SKM-1 (cell line): ENCODE measurements around the gene TUBA4A.
"Not testable (repeated sequence)": the region's sequence is repeated elsewhere in the genome, so short reads cannot be mapped to it uniquely, and the experiment has no call there.

Experiments
- DNase-seq: peaks from one replicate; lab custom pipeline; 2025; ENCODE audit not compliant: unreplicated experiment; lab: John Stamatoyannopoulos, UW

The TUBA4A gene

DNA sequence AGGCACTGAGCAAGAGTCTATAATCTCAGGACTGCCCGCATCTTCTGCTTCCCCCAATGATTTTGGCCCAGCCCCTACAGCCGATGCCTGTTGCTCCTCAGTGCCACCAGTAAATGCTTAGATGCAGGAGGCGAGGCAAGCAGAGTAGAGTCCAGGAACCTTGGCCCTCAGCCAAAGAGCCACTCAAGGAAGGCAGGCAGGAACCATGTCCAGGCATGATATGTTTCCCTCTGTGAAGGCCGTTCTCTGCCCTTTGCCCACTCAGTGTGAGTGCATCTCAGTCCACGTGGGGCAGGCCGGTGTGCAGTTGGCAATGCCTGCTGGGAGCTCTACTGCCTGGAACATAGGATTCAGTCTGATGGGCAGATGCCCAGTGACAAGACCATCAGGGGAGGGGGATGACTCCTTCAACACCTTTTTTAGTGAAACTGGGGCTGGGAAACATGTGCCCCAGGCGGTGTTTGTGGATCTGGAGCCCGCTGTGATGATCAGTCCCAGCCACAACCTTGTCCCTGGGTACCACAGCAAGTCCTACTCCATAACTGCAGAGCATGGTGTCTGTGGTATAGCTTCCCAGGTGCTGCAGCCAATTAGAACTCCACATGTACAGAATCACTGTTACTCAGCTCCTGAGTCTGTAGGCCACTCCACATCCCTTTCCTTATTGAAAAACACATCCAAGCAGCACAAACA is 15.8 kb upstream of the TUBA4A start:
- DNase-seq: no peak

DNA sequence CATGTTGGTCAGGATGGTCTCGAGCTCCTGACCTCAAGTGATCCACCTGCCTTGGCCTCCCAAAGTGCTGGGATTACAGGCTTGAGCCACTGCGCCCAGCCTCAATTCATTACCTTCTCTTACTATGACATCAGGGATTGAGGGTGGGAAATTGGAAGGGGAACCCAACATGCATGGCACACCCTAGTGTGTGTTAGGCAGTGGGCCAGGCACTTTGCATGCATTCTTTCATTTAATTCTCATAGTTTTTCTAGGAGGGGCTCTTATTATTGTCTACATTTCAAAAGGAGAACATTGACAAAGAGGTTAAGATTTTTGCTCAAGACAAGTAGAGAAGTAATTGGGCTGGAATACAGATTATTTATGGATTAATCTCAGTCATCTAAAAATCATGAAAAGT is 14.6 kb upstream of the TUBA4A start:
- DNase-seq: no peak

DNA sequence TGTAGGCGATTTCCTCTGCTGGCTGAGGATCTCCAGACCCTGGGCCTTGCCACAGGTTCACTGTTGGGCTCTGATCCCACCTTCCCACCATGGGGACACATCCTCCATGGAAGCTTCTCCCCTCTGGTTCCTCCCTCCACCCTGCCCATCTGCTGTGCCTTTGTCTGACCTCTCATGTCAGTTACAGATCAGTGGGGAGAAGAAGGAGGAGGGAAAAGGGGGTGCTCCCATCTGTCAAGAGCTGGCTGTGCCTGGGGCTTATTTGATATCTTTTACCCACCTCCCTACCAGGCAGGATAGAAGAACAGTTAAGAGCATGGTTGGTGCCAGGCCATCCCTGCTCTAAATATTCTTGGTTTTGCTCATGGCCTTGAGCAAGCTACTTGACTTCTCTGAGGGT is 13.2 kb upstream of the TUBA4A start:
- DNase-seq: no peak

DNA sequence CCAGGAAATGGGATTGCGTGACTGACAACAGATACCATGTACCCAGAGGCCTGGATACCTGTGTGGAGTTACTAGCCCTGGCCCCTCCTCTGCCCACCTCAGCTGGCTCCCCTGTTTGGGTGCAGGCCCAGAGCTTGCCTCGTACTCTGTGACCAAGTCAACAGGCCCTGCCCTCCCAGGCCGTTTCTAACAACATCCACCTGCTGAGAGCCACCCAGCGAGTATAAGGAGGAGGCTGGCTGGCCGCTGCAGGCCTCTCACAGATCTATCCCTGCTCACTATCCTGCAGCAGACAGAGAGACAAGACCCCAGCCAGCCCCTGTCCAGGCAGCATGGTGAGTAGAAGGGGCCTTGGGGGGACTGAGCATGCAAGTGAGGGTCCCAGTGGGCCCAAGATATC is 12.5 kb upstream of the TUBA4A start:
- no peak for DNase-seq

DNA sequence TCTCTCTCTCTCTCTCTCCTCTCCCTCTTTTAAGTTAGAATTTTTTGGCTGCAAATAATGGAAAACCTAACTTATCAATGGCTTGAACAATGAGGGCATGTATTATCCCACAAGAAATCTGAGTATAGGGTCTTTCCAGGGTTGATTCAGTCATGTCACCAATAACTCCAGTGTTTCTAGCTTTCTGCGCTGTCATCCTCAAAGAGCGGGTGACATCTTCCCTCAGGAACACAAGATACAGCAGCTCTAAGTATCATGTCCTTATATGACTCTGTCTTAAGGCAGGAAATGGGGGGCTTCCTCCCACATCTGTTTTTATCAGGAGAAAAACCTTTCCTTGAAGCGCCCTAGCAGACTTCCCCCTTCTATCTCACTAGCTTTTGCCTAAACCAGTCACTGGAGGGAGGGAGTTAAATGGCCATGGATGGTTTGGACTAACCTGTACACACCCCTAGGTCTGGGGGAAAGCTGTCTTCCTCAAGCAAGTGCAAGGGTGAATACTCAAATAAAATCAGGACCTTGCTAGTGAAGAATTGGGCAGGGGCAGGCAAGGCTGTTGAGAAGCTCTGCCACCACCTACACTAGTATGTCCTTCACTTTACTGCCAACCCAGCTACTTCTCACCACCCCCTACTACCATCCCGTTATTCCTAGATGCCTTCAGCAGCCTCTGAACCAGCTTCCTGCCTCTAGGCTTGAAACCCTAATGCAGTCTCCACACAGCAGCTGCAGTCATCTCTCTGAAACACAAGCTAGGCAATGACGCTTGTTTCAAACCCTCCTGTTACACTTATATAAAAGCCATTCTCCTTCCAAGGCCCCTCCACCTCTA is 7.5 kb upstream of the TUBA4A start:
- DNase-seq: no peak

DNA sequence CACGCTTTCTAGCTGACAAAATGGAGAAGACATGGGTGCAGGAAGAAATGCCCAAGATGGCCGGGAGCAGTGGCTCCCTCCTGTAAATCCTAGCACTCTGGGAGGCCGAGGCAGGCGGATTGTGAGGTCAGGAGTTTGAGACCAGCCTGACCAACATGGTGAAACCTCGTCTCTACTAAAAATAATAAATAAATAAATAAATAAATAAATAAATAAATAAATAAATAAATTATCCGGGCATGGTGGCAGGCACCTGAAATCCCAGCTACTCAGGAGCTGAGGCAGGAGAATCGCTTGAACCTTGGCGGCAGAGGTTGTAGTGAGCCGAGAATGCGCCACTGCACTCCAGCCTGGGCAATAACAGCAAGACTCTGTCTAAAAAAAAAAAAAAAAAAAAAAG is 5.2 kb upstream of the TUBA4A start:
- DNase-seq: not testable (repeated sequence)

DNA sequence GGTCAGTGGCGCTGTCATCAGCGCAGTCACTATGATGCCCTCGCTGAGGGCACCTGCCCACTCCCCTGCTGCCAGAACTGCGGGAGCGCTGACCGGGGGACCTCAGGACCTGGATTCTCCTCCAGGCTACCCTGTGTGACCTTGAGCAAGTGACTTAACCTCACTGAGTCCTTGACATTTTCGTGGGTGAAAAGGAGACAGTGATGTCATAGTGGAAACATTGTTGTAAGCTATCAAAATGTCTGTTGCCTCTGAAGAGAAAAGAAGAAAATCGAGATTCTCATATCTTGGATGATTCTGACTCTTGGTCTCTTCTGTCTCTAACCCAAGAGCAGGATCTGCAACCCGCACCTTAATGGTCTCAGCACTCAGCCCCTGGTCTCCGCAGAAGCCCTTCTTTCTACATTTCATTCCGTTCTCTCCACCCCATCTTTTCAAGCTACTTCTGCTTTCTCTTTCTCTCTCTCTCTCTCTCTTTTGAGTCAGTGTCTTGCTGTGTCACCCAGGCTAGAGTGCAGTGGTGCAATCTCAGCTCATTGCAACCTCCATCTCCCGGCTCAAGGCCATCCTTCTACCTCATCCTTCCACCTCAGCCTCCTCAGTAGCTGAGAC is 978 bp upstream of the TUBA4A start:
- peak; percentile 65 for DNase-seq

DNA sequence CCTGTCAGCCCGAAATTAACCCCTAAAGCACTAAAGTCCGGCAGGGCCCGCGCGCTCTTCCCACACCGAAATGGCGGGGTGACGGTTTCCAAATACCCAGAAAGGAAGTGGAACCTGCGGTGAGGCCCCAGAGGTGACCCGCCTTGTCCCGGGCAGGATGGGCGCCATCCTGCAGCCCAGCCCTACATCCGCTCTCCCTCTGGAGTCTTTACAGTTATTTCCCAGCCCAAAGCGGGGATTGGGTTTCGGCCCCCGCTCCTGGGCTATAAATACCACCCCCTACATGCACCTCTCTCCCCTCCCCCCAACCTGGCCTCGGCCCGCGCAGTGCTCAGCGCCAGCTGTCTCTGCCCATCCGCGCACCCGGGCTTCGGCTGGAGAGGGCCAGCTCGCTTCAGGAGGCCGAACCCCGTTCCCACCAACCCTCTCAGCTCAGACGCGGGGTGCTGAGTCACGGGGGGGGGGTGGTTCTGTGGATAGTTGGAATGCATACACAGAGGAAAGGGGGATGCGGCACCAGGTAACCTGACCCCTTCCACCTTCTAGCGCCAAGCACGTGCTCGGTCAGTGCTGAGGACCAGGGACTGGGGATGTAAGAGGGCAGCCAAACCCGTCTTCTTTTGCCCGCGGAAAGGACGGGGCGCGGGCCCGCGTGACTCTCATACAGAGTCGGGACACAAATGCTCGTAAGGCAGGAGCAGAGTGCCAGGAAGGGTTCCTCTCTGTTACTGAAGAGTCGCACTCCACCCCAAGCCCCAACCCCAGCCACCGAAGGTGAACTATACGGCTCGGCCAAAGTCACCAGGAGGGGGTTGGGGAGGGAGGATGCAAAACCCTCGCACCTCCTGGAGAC is 592 bp downstream of the TUBA4A start, which contains the start of gene TUBA4B:
Gene TUBA4B (plus strand): TSS at position 344 of the 853 bp plus-strand sequence. CDS start 165 bp downstream, at position 509.
- peak; percentile 27 for DNase-seq

DNA sequence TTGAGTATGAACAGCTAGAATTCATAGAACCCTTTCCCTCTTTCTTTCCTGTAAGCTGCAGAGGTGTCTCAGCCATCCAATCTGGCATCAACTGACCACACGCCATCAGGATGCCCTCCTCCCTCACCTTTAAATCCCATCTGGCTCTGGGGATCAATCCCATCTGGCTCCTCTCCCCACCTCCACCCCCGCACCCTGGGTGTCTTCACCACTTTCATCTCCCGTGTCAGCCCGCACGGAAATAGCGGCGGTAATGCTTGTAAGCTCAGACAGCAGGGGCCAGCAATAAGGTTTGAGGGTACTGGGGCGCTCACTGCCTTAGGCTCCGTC is 1.2 kb downstream of the TUBA4A start:
- DNase-seq: no peak

DNA sequence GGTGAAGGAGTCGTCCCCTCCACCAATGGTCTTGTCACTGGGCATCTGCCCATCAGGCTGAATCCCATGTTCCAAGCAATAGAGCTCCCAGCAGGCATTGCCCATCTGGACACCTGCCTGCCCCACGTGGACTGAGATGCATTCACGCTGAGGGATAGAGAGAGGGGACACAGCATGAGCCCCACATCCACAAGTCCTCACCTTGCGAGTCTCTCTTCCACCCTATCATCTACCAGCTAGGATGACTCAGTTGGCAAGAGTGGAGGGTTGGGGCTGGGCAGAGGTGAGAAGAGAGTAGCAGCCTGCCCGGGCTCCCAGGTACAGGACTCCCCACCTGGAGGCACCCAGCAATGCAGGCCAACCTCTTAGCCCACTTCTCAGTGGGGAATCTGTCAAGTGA is 1.6 kb downstream of the TUBA4A start:
- DNase-seq: no peak

DNA sequence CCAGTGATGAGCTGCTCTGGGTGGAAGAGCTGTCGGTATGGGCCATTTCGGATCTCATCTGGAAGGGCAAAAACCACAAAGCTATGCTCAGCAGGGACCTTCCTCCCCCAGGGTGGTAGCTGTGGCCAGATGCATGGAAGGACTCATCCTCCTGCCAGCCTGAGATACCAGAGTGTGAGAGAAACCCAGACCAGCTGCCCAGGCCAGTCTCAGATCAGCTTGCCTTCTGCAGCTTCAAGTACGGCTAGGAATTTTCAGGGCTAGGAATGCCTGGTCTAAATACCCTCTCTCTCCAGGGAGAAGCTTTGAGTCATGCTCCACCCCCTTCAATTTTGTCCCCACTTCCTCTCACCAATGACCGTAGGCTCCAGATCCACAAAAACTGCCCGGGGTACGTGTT is 2.1 kb downstream of the TUBA4A start:
- DNase-seq: no peak

DNA sequence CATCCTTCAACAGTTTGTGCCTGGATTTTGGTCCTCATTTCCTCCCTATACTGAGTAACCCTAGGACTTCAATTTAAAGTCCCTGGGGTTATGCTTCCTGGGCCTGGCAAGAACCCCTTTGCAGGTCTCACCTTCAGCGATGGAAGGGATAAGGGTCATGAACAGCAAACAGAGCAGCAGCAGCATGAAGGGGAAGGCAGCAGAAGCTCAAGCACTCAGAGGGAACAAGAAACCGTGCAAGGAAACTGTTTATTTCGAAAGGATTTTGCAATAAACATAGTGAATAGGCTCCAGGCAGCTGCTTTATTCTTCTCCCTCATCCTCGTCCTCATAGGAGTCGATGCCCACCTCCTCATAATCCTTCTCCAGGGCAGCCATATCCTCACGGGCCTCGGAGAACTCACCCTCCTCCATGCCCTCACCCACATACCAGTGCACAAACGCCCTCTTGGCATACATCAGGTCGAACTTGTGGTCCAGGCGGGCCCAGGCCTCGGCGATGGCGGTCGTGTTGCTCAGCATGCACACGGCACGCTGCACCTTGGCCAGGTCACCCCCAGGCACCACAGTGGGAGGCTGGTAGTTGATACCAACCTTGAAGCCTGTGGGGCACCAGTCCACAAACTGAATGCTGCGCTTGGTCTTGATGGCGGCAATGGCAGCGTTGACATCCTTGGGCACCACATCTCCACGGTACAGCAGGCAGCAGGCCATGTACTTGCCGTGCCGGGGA is 3.5 kb downstream of the TUBA4A start:
- no peak for DNase-seq

DNA sequence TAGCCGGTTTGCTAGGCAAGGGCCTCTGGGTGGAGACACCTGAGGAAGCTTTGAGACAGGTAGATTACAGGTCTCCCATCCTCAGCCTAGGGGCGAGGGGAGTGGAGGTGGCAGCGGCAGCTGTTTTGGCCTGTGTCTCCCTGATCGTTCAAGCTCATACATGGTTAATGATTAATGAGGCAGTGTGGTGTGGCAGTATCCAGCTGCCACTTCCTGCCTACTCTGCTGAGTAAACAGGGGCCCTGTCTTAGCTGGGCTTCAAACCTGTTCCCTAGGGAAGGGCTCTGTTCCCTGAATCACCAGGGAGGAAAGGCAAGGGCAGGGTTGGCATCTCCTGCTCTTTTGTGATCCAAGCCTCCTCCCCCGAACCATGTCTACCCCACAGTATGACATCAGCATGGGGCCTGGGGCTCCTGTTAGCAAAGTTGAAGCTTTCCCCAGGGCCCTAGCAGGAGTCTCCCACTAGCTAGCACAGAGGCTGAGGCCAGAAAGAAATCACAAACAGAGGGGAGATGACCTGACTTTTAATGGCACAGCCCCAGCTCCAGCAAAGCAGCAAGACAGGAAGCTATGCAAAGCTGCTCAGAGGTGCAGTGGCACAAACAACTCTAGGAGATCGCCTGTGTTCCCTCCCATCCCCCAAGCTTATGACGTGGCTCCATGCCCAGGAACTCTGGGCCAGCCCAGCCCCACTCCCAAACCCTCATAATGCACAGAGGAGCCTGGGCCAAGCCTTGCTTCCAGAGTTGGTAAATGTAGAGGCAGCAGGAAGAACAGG is 4.3 kb downstream of the TUBA4A start:
- no peak for DNase-seq

DNA sequence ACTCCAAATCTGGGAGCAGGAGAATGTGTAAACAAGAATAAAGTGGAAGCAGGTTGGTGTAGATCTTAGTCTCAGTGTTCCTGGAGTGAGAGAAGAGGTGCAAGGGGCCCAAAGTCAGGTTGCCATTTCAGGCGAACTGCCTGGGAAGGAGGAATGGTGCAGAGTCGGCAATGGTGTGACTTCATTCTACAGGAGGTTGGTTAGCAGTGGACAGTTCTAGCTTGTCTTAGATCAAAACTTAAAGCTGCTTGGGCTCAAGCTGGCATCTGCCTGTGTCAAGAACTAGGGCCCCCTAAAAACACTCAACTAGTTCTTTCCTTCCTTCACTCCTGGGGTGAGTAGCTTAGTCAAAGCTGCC is 4.9 kb downstream of the TUBA4A start:
- no peak for DNase-seq

DNA sequence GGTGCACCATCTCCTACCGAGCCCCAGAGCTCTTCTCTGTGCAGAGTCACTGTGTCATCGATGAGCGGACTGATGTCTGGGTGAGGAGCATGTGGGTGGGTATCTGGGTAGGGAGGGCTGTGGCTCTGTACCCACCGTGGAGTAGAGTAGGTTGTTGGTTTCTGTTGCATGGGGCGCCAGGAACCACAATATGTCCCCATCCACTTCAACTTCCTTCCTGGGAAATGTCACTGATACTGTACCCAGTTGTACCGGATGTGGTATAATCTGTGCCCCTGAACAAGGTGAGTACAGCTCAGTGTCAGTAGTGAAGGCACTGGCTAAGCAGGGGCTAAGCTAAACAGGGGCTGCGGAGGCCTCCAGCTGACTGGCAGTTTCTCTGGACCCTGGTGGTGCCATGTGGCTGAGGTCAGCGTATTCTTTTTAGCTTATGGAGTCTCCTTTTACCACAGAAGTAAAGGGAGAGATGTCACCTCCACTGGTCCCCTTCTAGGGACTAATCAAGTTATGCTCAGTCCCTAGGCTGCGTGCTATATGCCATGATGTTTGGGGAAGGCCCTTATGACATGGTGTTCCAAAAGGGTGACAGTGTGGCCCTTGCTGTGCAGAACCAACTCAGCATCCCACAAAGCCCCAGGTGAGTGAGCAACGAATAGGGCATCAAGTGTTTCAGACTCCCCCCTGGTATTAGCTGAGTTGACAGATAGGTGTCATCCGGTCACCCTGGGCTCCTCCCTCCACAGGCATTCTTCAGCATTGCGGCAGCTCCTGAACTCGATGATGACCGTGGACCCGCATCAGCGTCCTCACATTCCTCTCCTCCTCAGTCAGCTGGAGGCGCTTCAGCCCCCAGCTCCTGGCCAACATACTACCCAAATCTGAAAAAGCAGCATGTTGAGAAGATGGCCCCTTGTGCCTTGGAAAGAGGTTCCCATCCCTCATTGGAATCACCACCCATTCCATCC is 5.8 kb downstream of the TUBA4A start:
- no peak for DNase-seq

DNA sequence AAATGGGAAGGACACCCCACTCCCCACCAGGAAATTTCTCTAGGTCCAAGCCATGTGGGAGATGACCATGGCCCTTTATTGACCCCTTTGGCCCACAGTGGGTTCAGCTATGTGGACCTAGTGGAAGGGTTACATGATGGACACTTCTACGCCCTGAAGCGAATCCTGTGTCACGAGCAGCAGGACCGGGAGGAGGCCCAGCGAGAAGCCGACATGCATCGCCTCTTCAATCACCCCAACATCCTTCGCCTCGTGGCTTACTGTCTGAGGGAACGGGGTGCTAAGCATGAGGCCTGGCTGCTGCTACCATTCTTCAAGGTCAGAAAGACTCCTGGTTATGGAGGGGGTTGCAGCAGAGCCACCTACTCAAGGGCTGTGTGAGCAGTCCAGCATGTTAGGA is 7.2 kb downstream of the TUBA4A start:
- no peak for DNase-seq

DNA sequence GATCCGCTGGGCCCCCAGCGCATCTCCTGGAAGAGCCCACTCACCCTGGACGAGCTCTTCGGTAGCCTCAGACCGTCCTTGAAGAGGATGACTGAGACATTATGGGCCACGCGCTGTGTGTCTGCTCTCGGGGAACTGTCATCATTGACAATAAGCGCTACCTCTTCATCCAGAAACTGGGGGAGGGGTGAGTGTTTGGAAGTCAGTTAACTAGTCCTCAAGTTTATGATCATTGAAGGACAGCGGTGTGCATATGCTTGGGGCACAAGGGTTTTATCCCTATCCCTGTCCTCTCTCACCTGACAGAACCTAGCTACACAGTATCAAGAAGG is 7.9 kb downstream of the TUBA4A start:
- DNase-seq: no peak

DNA sequence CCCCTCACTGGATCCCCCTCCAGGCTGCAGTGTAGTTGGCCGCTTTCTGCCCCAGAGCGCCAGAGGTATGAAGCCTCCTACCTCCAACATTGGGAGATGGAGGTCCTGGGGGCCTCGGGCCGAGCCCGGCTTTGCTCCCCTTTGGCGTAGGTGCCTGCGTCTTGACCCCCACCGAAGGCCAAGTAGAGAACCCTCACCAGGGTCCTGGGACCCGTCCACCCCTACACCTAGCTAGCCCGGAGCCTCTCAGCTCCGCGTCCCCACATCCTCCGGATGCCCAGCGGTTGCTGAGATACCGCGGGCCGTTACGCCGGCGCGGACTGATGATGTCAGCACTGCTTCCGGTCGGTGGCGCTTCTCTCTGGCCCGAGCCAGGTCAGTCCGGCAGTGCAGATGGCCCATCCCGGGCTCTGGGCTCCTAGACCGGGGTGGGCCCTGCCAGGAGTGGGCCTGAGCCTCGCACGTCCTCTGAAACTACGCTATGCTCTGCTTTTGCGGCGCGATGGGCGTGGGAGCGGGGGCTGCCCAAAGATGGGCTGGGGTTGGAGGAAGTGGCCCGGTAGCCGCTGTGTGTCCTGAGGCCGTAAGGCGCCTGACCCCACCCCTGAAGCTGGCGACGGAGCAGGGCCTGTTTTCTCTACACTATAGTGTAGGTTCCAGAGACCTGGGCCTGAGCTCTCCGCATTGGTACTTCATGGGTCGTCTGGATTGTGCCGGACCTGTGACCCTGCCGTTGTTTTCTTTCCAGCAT is 8.4 kb downstream of the TUBA4A start, which contains the start of the genes GLB1L and STK16:
Gene GLB1L (minus strand): TSS at position 297 of the 751 bp plus-strand sequence. CDS start 1,871 bp downstream, outside the sequence.
Gene STK16 (plus strand): TSS at position 332 of the 751 bp plus-strand sequence. CDS start 521 bp downstream, outside the sequence.
- peak; percentile 52 for DNase-seq
